GM12875 (cell line): ENCODE results near the gene ADPRHL1.
"Not testable (repeated sequence)": the region's sequence is repeated elsewhere in the genome, so short reads cannot be mapped to it uniquely, and the experiment has no call there.

Experiments used
- H3K4me3 ChIP-seq: one replicate; pipeline ENCODE4 v1.5.1; 2011; ENCODE audit warnings: low read depth, low read length, control low read depth
- CTCF ChIP-seq: IDR thresholded peaks from 2 replicates; pipeline ENCODE4 v1.5.1; 2011; ENCODE audit warnings: low read depth, mild to moderate bottlenecking, control low read depth, inconsistent platforms, low read length, moderate library complexity, borderline replicate concordance; ENCODE audit not compliant: insufficient read depth

ADPRHL1 gene

DNA sequence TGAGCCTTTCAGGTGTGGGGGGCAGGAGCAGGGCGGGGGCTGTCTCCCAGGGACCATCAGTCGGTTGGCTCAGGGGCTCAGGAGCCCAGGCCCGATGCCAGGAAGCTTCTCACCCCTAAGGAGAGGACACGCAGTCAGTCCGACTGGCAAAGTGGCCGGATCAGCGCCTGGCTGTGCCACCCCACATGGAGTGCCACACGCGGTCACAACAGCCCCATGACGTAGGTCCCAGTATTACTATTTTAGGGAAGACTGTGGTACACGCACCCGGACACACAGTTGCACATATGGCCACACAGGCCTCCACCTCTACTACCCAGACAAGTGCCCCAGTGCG is 60.1 kb downstream of the ADPRHL1 start:
- TF ChIP-seq CTCF = no peak
- H3K4me3 ChIP-seq = peak overlapping the region; percentile 79

DNA sequence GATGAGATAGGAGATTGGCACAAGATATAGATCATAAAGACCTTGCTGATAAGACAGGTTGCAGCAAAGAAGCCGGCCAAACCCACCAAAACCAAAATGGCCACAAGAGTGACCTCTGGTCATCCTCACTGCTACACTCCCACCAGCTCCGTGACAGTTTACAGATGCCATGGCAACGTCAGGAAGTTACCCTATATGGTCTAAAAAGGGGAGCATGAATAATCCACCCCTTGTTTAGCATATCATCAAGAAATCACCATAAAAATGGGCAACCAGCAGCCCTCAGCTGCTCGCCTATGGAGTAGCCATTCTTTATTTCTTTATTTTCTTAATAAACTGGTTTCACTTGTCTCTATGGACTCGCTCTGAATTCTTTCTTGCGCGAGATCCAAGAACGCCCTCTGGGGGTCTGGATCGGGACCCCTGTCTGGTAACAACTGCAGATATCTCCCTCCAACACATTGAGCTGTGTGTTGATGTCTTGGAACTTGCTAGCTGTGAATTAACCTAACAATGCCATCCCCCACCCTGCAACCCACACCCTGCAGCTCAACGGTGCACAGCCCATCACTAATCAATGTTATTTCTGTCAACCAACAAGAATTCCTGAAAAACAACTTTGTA is 62.3 kb downstream of the ADPRHL1 start:
- H3K4me3 ChIP-seq = no peak overlapping the region
- TF ChIP-seq CTCF = no peak

DNA sequence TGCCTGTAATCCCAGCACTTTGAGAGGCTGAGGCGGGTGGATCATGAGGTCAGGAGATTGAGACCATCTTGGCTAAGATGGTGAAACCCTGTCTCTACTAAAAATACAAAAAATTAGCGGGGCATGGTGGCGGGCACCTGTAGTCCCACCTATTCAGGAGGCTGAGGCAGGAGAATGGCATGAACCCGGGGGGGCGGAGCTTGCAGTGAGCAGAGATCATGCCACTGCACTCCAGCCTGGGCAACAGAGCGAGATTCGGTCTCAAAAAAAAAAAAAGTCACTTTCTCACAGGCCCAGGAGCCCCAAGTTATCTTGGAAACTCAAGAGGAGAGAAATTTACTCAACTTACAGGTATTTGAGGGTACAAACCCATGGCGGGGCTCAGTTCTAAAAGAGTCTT is 63.7 kb downstream of the ADPRHL1 start:
- not testable (repeated sequence) for H3K4me3 ChIP-seq

DNA sequence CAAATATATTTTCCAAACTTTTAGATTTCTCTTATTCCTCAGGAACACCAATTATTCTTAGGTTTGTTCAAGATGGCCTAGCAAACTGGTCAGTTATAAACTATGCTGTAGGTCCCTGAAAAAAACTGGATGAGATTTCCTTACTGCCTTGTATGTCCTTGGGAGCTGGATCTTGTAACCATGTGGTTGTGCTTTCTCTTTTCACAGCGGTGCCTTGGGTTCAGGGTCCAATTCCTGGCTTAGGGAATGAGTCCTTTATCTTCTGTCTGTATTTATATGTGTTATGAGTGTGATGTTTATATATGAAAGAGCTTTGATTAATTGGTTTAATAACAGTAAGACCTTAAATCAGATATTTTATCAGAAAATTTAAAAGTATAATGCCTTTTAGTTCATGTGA is 65.9 kb downstream of the ADPRHL1 start:
- H3K4me3 ChIP-seq = no peak overlapping the region
- no peak for TF ChIP-seq CTCF

DNA sequence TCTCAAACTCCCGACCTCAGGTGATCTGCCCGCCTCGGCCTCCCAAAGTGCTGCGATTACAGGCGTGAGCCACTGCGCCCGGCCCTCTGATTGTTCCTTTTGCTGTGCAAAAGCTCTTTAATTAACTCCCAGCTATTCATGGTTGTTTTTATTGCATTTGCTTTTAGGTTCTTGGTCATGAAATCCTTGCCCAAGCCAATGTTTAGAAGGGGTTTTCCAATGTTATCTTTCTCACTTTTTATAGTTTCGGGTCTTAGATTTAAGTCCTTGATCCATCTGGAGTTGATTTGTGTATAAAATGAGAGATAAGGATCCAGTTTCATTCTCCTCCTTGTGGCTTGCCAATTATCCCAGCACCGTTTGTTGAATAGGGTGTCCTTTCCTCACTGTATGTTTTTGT is 70.2 kb downstream of the ADPRHL1 start:
- TF ChIP-seq CTCF = no peak
- H3K4me3 ChIP-seq = no peak overlapping the region

DNA sequence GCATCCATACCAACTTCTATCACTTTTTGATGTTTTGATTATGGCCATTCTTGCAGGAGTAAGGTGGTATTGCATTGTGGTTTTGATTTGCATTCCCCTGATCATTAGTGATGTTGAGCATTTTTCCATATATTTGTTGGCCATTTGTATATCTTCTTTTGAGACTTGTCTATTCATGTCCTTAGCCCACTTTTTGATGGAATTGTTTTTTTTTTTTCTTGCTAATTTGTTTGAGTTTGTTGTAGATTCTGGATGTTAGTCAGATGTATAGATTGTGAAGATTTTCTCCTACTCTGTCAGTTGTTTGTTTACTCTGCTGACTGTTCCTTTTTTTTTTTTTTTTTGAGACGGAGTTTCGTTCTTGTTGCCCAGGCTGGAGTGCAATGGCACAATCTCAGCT is 70.7 kb downstream of the ADPRHL1 start:
- H3K4me3 ChIP-seq = not testable (repeated sequence)

- no peak overlapping the region for H3K4me3 ChIP-seq
- no peak for TF ChIP-seq CTCF
Measured at GRCh38 chr13:113378825-113379224, 74.5 kb downstream of the ADPRHL1 start.

- H3K4me3 ChIP-seq = no peak overlapping the region
- TF ChIP-seq CTCF = no peak
Measured at GRCh38 chr13:113374511-113375175, 78.6 kb downstream of the ADPRHL1 start.
